Measurements from ENCODE around the gene BARHL2.

DNA sequence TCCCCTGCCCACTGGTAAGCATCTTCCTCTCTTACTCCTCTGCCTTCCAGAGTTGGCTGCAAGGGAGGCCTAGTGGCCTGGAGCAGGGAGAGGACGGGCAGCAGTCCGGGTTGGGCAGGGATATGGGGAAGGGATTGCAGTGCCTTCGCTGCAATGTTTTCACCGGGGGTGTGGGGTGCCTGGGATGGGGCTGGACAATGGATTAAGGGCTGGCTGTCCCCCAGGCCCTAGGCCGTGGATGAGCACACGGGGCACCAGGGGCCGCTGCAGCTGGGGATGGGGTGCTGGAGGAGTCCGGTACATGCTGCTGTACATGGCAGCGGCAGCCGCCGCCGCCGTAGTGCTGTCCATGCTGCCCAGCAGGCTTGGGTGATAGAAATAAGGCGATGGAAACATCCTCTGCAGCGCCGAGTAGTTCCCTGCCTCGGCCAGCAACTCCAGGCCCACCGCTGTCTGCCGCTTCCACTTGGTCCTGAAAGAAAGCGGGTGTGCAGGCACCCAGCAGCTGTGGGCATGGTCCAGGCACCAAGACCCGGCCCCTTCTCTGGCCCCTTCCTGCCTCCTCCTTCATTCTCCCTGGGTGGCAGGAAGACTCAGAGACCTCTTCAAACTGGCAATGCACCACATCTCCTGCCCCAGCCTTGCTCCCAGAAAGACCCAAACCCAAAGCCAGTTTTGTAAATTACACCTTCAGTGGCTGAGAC lies 4.8 kb downstream of the BARHL2 start:
- TF ChIP-seq, protein P1, sequence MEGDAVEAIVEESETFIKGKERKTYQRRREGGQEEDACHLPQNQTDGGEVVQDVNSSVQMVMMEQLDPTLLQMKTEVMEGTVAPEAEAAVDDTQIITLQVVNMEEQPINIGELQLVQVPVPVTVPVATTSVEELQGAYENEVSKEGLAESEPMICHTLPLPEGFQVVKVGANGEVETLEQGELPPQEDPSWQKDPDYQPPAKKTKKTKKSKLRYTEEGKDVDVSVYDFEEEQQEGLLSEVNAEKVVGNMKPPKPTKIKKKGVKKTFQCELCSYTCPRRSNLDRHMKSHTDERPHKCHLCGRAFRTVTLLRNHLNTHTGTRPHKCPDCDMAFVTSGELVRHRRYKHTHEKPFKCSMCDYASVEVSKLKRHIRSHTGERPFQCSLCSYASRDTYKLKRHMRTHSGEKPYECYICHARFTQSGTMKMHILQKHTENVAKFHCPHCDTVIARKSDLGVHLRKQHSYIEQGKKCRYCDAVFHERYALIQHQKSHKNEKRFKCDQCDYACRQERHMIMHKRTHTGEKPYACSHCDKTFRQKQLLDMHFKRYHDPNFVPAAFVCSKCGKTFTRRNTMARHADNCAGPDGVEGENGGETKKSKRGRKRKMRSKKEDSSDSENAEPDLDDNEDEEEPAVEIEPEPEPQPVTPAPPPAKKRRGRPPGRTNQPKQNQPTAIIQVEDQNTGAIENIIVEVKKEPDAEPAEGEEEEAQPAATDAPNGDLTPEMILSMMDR (IDR thresholded peaks at IDR 0.05), result no peak
- TF ChIP-seq POLR2A (IDR thresholded peaks at IDR 0.05), result no peak
- TF ChIP-seq POLR2AphosphoS5 (IDR thresholded peaks at IDR 0.05), result no peak
- TF ChIP-seq EP300 (IDR thresholded peaks at IDR 0.05), result no peak
